H9 (cell line): Measurements from ENCODE around the gene TRIM7. TPM values are rescaled to one million over a fixed set of nuclear protein-coding genes. Genes with fewer than 3 reads are reported as not detected.

ENCODE experiments used
- DNase-seq: peaks from one replicate; pipeline ENCODE4 v3.0.0-alpha.2; 2017
- H2AFZ ChIP-seq: one replicate; pipeline ENCODE4 v1.6.1; 2013; ENCODE audit warnings: mild to moderate bottlenecking, low read length, control low read depth, moderate library complexity
- H2AK5ac ChIP-seq: 2 replicates; pipeline ENCODE4 v1.6.1; 2013; ENCODE audit warnings: low read length, control low read depth, mixed read lengths; ENCODE audit not compliant: insufficient read length
- H2BK120ac ChIP-seq: one replicate; pipeline ENCODE4 v1.6.1; 2013; ENCODE audit warnings: low read depth, mild to moderate bottlenecking, low read length, control low read depth, inconsistent platforms; ENCODE audit not compliant: poor library complexity, severe bottlenecking
- H2BK12ac ChIP-seq: 2 replicates; pipeline ENCODE4 v1.6.1; 2013; ENCODE audit warnings: low read length, control low read depth, mixed read lengths, low read depth; ENCODE audit not compliant: insufficient read length
- H2BK15ac ChIP-seq: 2 replicates; pipeline ENCODE4 v1.6.1; 2013; ENCODE audit warnings: low read depth, low read length, control low read depth
- H2BK20ac ChIP-seq: one replicate; pipeline ENCODE4 v1.6.1; 2013; ENCODE audit warnings: low read depth, mild to moderate bottlenecking, low read length, control low read depth, inconsistent platforms; ENCODE audit not compliant: poor library complexity, severe bottlenecking
- H2BK5ac ChIP-seq: 2 replicates; pipeline ENCODE4 v1.6.1; 2013; ENCODE audit warnings: low read length, control low read depth, mixed read lengths; ENCODE audit not compliant: insufficient read length
- H3K14ac ChIP-seq: 2 replicates; pipeline ENCODE4 v1.6.1; 2013; ENCODE audit warnings: low read length, control low read depth; ENCODE audit not compliant: insufficient read depth
- H3K18ac ChIP-seq: 2 replicates; pipeline ENCODE4 v1.6.1; 2013; ENCODE audit warnings: low read depth, mild to moderate bottlenecking, mixed read lengths, low read length, control low read depth; ENCODE audit not compliant: insufficient read length
- H3K23ac ChIP-seq: 2 replicates; pipeline ENCODE4 v1.6.1; 2013; ENCODE audit warnings: low read length, control low read depth, mixed read lengths, low read depth; ENCODE audit not compliant: insufficient read length
- H3K23me2 ChIP-seq: 2 replicates; pipeline ENCODE4 v1.6.1; 2013; ENCODE audit warnings: low read depth, mild to moderate bottlenecking, mixed read lengths, low read length, control low read depth; ENCODE audit not compliant: insufficient read length, poor library complexity, severe bottlenecking
- H3K27ac ChIP-seq: 2 replicates; pipeline ENCODE4 v1.5.1; 2013; ENCODE audit warnings: low read length, control low read depth, mixed read lengths, low read depth; ENCODE audit not compliant: insufficient read length
- H3K27me3 ChIP-seq: 2 replicates; pipeline ENCODE4 v1.6.1; 2013; ENCODE audit warnings: low read length, control low read depth, inconsistent platforms; ENCODE audit not compliant: insufficient read depth
- H3K4ac ChIP-seq: 2 replicates; pipeline ENCODE4 v1.6.1; 2013; ENCODE audit warnings: low read depth, mild to moderate bottlenecking, control low read depth, inconsistent platforms, low read length, moderate library complexity
- H3K4me1 ChIP-seq: 2 replicates; pipeline ENCODE4 v1.6.1; 2013; ENCODE audit warnings: low read length, control low read depth, inconsistent platforms; ENCODE audit not compliant: insufficient read depth
- H3K4me2 ChIP-seq: 2 replicates; pipeline ENCODE4 v1.6.1; 2013; ENCODE audit warnings: low read length, control low read depth, mixed read lengths; ENCODE audit not compliant: insufficient read length, insufficient read depth
- H3K56ac ChIP-seq: 2 replicates; pipeline ENCODE4 v1.6.1; 2013; ENCODE audit warnings: low read depth, mild to moderate bottlenecking, mixed read lengths, low read length, control low read depth; ENCODE audit not compliant: insufficient read length
- H3K79me1 ChIP-seq: 2 replicates; pipeline ENCODE4 v1.6.1; 2013; ENCODE audit warnings: low read depth, mild to moderate bottlenecking, moderate library complexity, low read length, control low read depth, inconsistent platforms; ENCODE audit not compliant: insufficient read depth, poor library complexity, severe bottlenecking
- H3K79me2 ChIP-seq: 2 replicates; pipeline ENCODE4 v1.6.1; 2013; ENCODE audit warnings: low read length, control low read depth, inconsistent platforms; ENCODE audit not compliant: insufficient read depth
- H3K9ac ChIP-seq: 2 replicates; pipeline ENCODE4 v1.6.1; 2013; ENCODE audit warnings: low read length, control low read depth, mixed read lengths; ENCODE audit not compliant: insufficient read length; ENCODE audit errors: extremely low read depth
- H3K9me3 ChIP-seq: one replicate; pipeline ENCODE4 v1.6.1; 2013; ENCODE audit warnings: low read depth, low read length, inconsistent platforms; ENCODE audit not compliant: control insufficient read depth
- H3T11ph ChIP-seq: one replicate; pipeline ENCODE4 v1.6.1; 2013; ENCODE audit warnings: mild to moderate bottlenecking, low read length, control low read depth, inconsistent platforms
- H4K20me1 ChIP-seq: one replicate; pipeline ENCODE4 v1.6.1; 2013; ENCODE audit not compliant: control insufficient read depth, insufficient read length, insufficient read depth
- H4K5ac ChIP-seq: 2 replicates; pipeline ENCODE4 v1.6.1; 2013; ENCODE audit warnings: low read depth, mild to moderate bottlenecking, mixed read lengths, low read length, control low read depth; ENCODE audit not compliant: insufficient read length
- H4K8ac ChIP-seq: replicated peaks from 2 replicates; pipeline ENCODE4 v1.6.1; 2013; ENCODE audit warnings: low read length, control low read depth, mixed read lengths, low read depth; ENCODE audit not compliant: insufficient read length
- H4K91ac ChIP-seq: 2 replicates; pipeline ENCODE4 v1.6.1; 2013; ENCODE audit warnings: low read depth, mild to moderate bottlenecking, moderate library complexity, mixed read lengths, low read length, control low read depth; ENCODE audit not compliant: insufficient read length
- H3K27ac Mint-ChIP-seq, 3 experiments: 2 replicates in 2 of 3; 3 replicates in 1 of 3; pipeline ENCODE4 v1.8.0; 2020 to 2021; ENCODE audit warnings: mixed read lengths in 3 of 3, mild to moderate bottlenecking in 1 of 3, moderate library complexity in 1 of 3
- H3K27me3 Mint-ChIP-seq: 2 replicates; pipeline ENCODE4 v1.8.0; 2021; ENCODE audit warnings: low read depth, mild to moderate bottlenecking, moderate library complexity, mixed read lengths
- H3K36me3 Mint-ChIP-seq, 3 experiments: 2 replicates in 2 of 3; 3 replicates in 1 of 3; pipeline ENCODE4 v1.8.0; 2020 to 2021; ENCODE audit warnings: low read depth in 3 of 3, mixed read lengths in 3 of 3; ENCODE audit not compliant: insufficient read depth in 1 of 3
- H3K4me1 Mint-ChIP-seq, 2 experiments: 2 replicates each; pipeline ENCODE4 v1.8.0; 2020; ENCODE audit warnings: mixed read lengths in 2 of 2
- H3K4me3 Mint-ChIP-seq, 2 experiments: 2 replicates in 1 of 2; 3 replicates in 1 of 2; pipeline ENCODE4 v1.8.0; 2020 to 2021; ENCODE audit warnings: mild to moderate bottlenecking in 2 of 2, mixed read lengths in 2 of 2, moderate library complexity in 1 of 2
- H3K9me3 Mint-ChIP-seq, 2 experiments: 2 replicates in 1 of 2; 3 replicates in 1 of 2; pipeline ENCODE4 v1.8.0; 2020; ENCODE audit warnings: mild to moderate bottlenecking in 2 of 2, mixed read lengths in 2 of 2, moderate library complexity in 1 of 2
- CTCF ChIP-seq: fragments of 200-600 bp; sonication (generic); conservative IDR thresholded peaks from 3 replicates; pipeline ENCODE4 v1.8.0; 2021; ENCODE audit warnings: antibody characterized with exemption, mild to moderate bottlenecking
- WGBS: extraction: QIAGEN DNeasy Blood & Tissue Kit; methylation state at CpG from one replicate; pipeline ENCODE4 v1.1.7; 2013; ENCODE audit warnings: missing lambda C conversion rate, low lambda C conversion rate, mixed read lengths; ENCODE audit not compliant: insufficient read length; ENCODE audit errors: extremely low coverage; 5-methylcytosine and 5-hydroxymethylcytosine counted together
- total RNA-seq: library from RNA; stranded (reverse); gene quantifications from 2 replicates; pipeline ENCODE4 v1.2.1, GENCODE V29; 2021

The TRIM7 gene
- total RNA-seq, 1 experiment from 2014 or later, result not detected

DNA sequence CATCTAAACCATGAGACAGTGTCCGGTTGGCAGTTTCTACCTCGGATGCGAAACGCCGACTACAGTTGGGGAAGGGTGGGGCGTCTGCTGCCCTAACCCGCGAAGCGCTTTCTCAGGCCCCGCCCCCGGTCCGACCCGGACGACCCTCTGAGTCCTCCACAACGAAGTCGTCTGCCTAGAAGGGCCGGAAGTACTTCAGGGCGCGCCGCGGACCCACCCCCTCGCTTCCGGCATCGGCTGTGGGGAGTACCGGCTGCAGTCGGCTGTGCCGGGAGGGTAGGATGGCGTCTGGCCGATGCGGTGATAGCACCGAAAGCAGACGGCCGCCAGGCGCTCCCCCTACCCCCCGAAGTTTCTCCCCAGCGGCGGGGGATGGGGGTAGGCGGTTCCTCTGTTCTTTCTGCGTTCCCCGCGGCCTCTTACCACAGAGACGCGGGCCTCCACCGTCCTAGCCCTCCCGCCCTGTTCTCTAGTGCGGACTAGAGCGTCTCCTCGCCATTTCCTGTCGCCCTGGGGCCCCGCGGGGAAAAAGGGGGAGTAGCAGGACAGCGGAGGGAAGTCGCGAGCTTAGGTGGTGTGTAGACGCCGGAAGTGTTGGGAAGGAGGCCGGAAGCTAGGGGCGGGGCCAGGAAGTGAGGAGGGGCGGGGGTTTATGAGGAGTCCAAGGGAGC, 18.2 kb upstream of the TRIM7 start, which contains the start of gene TRIM41:
TRIM41 (plus strand) TSS at position 224 of the 671 bp plus-strand sequence. CDS start 719 bp downstream, outside the sequence.
- Histone ChIP-seq H2AFZ (no peak within 1 kb of the TSS), H4K20me1 (no peaks in the 10 kb centered on the region), H2BK20ac (no peak within 1 kb of the TSS), H4K5ac (no peak within 1 kb of the TSS), H3K18ac (peak within 1 kb of the TSS; percentile 72), H3K9ac (peak within 1 kb of the TSS; percentile 47), H2BK15ac (no peak within 1 kb of the TSS), H3K4ac (no peak within 1 kb of the TSS), H3K79me1 (peaks cover 3% of the 10 kb centered on the region), H2BK5ac (no peak within 1 kb of the TSS), H3K79me2 (no peaks in the 10 kb centered on the region), H3K56ac (no peak within 1 kb of the TSS), H3K4me1 (no peaks in the 10 kb centered on the region), H3K27me3 (no peaks in the 10 kb centered on the region), H2AK5ac (no peak within 1 kb of the TSS), H3K4me2 (peak within 1 kb of the TSS; percentile 79), H3T11ph (no peak within 1 kb of the TSS), H2BK120ac (no peak within 1 kb of the TSS), H3K23ac (no peak within 1 kb of the TSS), H2BK12ac (no peak within 1 kb of the TSS), H3K14ac (no peak within 1 kb of the TSS), H4K91ac (no peak within 1 kb of the TSS), H3K23me2 (peaks cover 7% of the 10 kb centered on the region), H3K9me3 (no peaks in the 10 kb centered on the region), H3K27ac (no peak within 1 kb of the TSS), H4K8ac (no peak within 1 kb of the TSS)
- H3K27ac Mint-ChIP-seq, result peak within 1 kb of the TSS; percentile 97 to 99 (median 99)
- DNase-seq, result peak; percentile 99
- no CpG with 5 or more reads among the region's 59 CpGs for WGBS
- TF ChIP-seq CTCF, result no peak
- H3K4me1 Mint-ChIP-seq, result peaks cover 18 to 25% of the 10 kb centered on the region in 2 experiments
- H3K36me3 Mint-ChIP-seq, result peaks cover 3 to 17% (median 5%) of the 10 kb centered on the region in 3 experiments; a peak in 4 of 7 replicates
- peaks cover 0 to 6% of the 10 kb centered on the region in 2 experiments; a peak in 2 of 5 replicates for H3K9me3 Mint-ChIP-seq
- H3K4me3 Mint-ChIP-seq, result peak within 1 kb of the TSS; percentile 98 to 99
- H3K27me3 Mint-ChIP-seq, result peaks cover 15% of the 10 kb centered on the region
